22Rv1 (cell line): ENCODE measurements around the gene HDHD2.
"Not testable (repeated sequence)": the region's sequence is repeated elsewhere in the genome, so short reads cannot be mapped to it uniquely, and the experiment has no call there.

Experiments used
- ZFX ChIP-seq: fragments of 450-650 bp; IDR thresholded peaks from 2 replicates; pipeline ENCODE4 v1.6.1; 2017; ENCODE audit warnings: antibody characterized with exemption, borderline replicate concordance
- TF ChIP-seq, protein P1 (sequence below): fragments of 450-650 bp; IDR thresholded peaks from 2 replicates; pipeline ENCODE4 v1.5.1; 2017; ENCODE audit warnings: mild to moderate bottlenecking

DNA sequence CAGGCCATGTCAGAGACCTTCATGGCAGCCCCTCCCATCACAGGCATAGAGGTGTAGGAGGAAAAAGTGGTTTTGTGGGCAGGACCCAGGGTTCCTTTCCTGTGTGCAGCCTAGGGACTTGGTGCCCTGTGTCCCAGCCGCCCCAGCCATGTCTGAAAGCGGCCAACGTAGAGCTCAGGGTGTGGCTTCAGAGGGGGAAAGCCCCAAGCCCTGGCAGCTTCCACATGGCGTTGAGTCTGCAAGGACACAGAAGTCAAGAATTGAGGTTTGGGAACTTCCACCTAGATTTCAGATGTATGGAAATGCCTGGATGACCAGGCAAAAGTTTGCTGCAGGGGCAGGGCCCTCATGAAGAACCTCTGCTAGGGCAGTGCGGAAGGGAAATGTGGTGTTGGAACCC is 31.9 kb upstream of the HDHD2 start:
- TF ChIP-seq, protein P1, sequence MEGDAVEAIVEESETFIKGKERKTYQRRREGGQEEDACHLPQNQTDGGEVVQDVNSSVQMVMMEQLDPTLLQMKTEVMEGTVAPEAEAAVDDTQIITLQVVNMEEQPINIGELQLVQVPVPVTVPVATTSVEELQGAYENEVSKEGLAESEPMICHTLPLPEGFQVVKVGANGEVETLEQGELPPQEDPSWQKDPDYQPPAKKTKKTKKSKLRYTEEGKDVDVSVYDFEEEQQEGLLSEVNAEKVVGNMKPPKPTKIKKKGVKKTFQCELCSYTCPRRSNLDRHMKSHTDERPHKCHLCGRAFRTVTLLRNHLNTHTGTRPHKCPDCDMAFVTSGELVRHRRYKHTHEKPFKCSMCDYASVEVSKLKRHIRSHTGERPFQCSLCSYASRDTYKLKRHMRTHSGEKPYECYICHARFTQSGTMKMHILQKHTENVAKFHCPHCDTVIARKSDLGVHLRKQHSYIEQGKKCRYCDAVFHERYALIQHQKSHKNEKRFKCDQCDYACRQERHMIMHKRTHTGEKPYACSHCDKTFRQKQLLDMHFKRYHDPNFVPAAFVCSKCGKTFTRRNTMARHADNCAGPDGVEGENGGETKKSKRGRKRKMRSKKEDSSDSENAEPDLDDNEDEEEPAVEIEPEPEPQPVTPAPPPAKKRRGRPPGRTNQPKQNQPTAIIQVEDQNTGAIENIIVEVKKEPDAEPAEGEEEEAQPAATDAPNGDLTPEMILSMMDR: not testable (repeated sequence)
- not testable (repeated sequence) for TF ChIP-seq ZFX
